HFFc6 (cell line): Measurements from ENCODE around the gene JAZF1. TPM values are rescaled to one million over a fixed set of nuclear protein-coding genes. Genes with fewer than 3 reads are reported as not detected.

ENCODE experiments used
- DNase-seq: peaks from one replicate; pipeline ENCODE4 v3.0.0-alpha.2; 2018
- H3K27ac Mint-ChIP-seq: 2 replicates; pipeline ENCODE4 v1.8.0; 2020; ENCODE audit warnings: mild to moderate bottlenecking, mixed read lengths
- H3K27me3 Mint-ChIP-seq: 2 replicates; pipeline ENCODE4 v1.8.0; 2021; ENCODE audit warnings: mild to moderate bottlenecking, moderate library complexity, mixed read lengths; ENCODE audit not compliant: insufficient read depth
- H3K36me3 Mint-ChIP-seq: 2 replicates; pipeline ENCODE4 v1.8.0; 2021; ENCODE audit warnings: low read depth, mixed read lengths
- H3K4me1 Mint-ChIP-seq: 2 replicates; pipeline ENCODE4 v1.8.0; 2020; ENCODE audit warnings: low read depth, mixed read lengths
- H3K4me3 Mint-ChIP-seq: 2 replicates; pipeline ENCODE4 v1.8.0; 2020; ENCODE audit warnings: mild to moderate bottlenecking, moderate library complexity, mixed read lengths
- H3K9me3 Mint-ChIP-seq: 2 replicates; pipeline ENCODE4 v1.8.0; 2020; ENCODE audit warnings: mild to moderate bottlenecking, mixed read lengths
- total RNA-seq, 6 experiments: library from RNA; stranded (reverse); fragmentation: NEBNext Ultra II Directional; extraction: Animal tissue kit (Norgen Biotek cat#: 25700); gene quantifications; 2 replicates in 1 of 6; 3 replicates in 5 of 6; pipeline ENCODE4 v1.2.3, GENCODE V29; 2021
- TF ChIP-seq, protein P1 (sequence below): fragments of 200-600 bp; sonication (generic); IDR thresholded peaks from 2 replicates; pipeline ENCODE4 v1.5.0; 2021; ENCODE audit warnings: antibody characterized with exemption, mild to moderate bottlenecking

The JAZF1 gene
- total RNA-seq, 6 experiments from 2014 or later = 17.5 to 26.3 (median 21.4) TPM

DNA sequence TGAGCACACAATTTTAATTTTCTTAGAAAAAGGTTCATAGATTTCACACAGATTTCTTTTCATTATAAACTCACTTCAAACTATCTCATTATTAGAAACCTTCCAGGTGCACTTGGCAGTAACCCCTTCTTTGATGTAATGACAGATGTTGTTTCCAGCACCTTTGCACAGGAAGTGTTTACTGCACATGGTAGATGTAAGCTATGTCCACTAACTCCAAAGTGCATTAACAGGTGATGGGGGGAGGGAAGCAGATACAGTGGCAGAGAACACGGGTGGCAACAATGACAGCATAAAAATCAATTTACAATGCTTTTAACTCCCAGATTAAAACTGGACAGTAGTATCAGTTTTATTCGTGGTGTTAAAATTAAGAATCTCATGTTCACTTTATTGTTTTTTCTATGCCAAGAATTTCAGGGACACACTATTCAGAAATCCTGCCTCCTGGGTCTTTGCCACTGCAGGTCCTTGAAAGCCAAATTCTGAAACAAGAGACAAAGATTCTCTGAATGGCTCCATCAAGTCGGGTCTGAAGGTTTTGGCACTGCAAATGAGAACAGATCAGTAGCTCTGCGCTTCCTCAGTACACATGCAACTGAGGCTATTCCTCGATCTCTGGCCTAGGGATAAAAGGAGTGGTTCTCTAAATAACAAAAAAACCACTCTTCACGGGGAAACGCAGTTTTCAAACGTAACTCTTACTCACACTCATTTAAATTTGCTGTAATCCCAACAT, 187.7 kb downstream of the JAZF1 start:
- peaks cover 15% of the 10 kb centered on the region for H3K9me3 Mint-ChIP-seq
- no peak for DNase-seq
- TF ChIP-seq, protein P1, sequence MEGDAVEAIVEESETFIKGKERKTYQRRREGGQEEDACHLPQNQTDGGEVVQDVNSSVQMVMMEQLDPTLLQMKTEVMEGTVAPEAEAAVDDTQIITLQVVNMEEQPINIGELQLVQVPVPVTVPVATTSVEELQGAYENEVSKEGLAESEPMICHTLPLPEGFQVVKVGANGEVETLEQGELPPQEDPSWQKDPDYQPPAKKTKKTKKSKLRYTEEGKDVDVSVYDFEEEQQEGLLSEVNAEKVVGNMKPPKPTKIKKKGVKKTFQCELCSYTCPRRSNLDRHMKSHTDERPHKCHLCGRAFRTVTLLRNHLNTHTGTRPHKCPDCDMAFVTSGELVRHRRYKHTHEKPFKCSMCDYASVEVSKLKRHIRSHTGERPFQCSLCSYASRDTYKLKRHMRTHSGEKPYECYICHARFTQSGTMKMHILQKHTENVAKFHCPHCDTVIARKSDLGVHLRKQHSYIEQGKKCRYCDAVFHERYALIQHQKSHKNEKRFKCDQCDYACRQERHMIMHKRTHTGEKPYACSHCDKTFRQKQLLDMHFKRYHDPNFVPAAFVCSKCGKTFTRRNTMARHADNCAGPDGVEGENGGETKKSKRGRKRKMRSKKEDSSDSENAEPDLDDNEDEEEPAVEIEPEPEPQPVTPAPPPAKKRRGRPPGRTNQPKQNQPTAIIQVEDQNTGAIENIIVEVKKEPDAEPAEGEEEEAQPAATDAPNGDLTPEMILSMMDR = no peak
- H3K27ac Mint-ChIP-seq = no peak overlapping the region
- H3K36me3 Mint-ChIP-seq = peaks cover 15% of the 10 kb centered on the region
- H3K27me3 Mint-ChIP-seq = peaks cover 2% of the 10 kb centered on the region; the same call in 1 of the 2 replicates
- H3K4me1 Mint-ChIP-seq = peaks cover 26% of the 10 kb centered on the region
- no peak overlapping the region for H3K4me3 Mint-ChIP-seq

DNA sequence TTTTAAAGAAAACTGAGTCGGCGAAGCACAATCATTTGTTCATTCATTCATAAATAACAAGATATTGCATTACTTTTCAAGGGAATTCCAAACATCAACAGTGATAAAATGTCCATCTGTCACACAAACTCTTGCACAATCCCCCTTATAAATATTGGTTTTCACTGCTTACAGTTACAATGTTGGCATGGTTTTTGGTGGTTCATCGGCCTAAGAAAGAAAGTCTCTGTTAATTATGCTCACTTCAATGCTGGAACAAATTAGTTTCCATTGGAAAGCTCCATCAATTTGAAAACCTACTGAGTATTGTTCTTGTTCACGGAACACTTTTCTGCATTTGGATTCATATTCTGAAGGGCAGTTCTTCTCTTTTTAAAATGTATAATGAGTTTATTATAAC, 188.5 kb downstream of the JAZF1 start:
- peaks cover 2% of the 10 kb centered on the region; the same call in 1 of the 2 replicates for H3K27me3 Mint-ChIP-seq

DNA sequence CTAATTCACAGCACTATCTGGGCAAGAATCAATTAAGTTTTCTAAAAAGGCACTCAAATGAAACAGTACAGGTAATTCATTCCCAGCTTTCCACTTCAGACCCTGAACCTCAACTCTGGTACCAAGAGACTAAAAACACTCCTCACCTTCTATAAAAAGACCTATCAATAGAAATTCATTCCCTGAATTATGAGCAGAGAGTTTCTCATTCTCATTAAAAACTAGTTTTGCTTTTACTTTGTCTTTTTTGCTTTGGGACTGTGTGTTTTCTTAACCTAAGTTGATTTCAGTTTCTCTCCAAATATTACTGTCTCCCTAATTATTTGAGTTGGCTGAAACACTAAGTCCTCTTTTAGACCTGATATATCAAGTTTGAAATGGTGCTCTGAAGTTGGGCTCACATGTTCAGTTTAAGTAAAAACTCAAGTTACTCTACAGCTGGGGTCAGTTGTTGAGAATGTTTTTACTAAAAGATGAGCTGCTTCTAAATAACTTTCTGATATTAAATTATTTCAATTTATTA, 189.5 kb downstream of the JAZF1 start:
- no peak for DNase-seq
- peaks cover 26% of the 10 kb centered on the region for H3K4me1 Mint-ChIP-seq
- no peak overlapping the region for H3K27ac Mint-ChIP-seq
- H3K27me3 Mint-ChIP-seq = peaks cover 4% of the 10 kb centered on the region; the same call in 1 of the 2 replicates
- H3K4me3 Mint-ChIP-seq = no peak overlapping the region
- peaks cover 19% of the 10 kb centered on the region for H3K36me3 Mint-ChIP-seq
- H3K9me3 Mint-ChIP-seq = peaks cover 18% of the 10 kb centered on the region
- TF ChIP-seq, protein P1 = no peak

More for the DNA sequence above, 188.5 kb downstream of the JAZF1 start:
- TF ChIP-seq, protein P1 = no peak
- peaks cover 19% of the 10 kb centered on the region for H3K36me3 Mint-ChIP-seq
- peaks cover 26% of the 10 kb centered on the region for H3K4me1 Mint-ChIP-seq
- no peak overlapping the region for H3K4me3 Mint-ChIP-seq
- H3K9me3 Mint-ChIP-seq = peaks cover 18% of the 10 kb centered on the region
- H3K27ac Mint-ChIP-seq = no peak overlapping the region
- no peak for DNase-seq

DNA sequence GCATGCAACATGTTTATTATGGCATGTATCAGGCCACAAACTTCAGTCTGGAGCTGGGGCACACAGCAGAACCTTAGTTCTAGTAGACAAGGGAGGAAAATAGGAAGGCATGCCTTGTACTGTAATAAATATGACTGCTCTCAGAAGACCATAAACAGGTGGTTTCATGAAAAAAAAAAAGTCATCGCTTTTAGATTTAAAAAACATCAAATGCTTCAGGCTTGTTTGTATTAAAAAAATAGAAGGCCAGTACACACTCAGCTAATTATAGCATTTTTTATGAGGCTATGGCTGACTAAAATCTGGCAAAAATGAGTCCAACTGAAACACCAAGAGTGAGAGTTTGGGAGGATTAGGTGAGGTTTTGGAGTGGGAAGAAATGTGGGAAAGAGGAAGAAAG, 204.1 kb downstream of the JAZF1 start:
- Mint-ChIP-seq H3K4me3 (no peak overlapping the region), H3K4me1 (peaks cover 22% of the 10 kb centered on the region)
- no peak for DNase-seq

DNA sequence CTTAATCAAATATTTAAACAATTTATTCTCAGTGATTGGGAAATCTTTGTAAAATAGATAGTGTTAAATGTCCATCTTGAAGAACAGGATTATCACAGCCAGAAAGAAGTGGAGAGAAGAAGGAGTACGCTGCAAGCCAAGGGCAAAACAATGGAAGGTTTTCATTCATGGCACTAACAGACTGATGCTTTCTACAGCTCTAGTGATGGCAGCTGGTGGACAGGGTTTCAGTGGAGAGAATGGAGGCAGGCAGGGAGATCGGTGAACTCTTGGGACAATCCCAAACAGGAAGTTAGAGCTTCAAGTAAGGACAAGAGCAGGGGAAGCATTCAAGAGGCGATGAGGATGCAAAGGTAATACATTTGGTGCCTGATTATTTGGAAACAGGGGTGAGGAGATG, 207.0 kb downstream of the JAZF1 start:
- no peak overlapping the region for H3K4me3 Mint-ChIP-seq
- H3K27ac Mint-ChIP-seq = no peak overlapping the region
- TF ChIP-seq, protein P1 = no peak
- peaks cover 22% of the 10 kb centered on the region for H3K4me1 Mint-ChIP-seq
- peaks cover 2% of the 10 kb centered on the region; the same call in 1 of the 2 replicates for H3K27me3 Mint-ChIP-seq
- peaks cover 36% of the 10 kb centered on the region for H3K36me3 Mint-ChIP-seq
- no peaks in the 10 kb centered on the region; the same call in 1 of the 2 replicates for H3K9me3 Mint-ChIP-seq
- no peak for DNase-seq

More for the DNA sequence above, 204.1 kb downstream of the JAZF1 start:
- H3K27me3 Mint-ChIP-seq = no peaks in the 10 kb centered on the region
- H3K27ac Mint-ChIP-seq = no peak overlapping the region; the same call in 1 of the 2 replicates
- TF ChIP-seq, protein P1 = no peak
- no peaks in the 10 kb centered on the region; the same call in 1 of the 2 replicates for H3K9me3 Mint-ChIP-seq
- peaks cover 18% of the 10 kb centered on the region for H3K36me3 Mint-ChIP-seq
